Fibroblast of mammary gland (primary cell): Measurements from ENCODE around the gene PRKRIP1.
"Not testable (repeated sequence)": the region's sequence is repeated elsewhere in the genome, so short reads cannot be mapped to it uniquely, and the experiment has no call there.

Experiments
- DNase-seq: peaks from one replicate; pipeline ENCODE4 v3.0.0-alpha.2; 2010; ENCODE audit warnings: low read depth
- H3K4me3 ChIP-seq: 2 replicates; pipeline ENCODE4 v1.5.1; 2011; ENCODE audit warnings: low read depth, mild to moderate bottlenecking, low read length, moderate library complexity; ENCODE audit not compliant: control insufficient read depth
- TF ChIP-seq, protein P1 (sequence below): conservative IDR thresholded peaks from 2 replicates; pipeline ENCODE4 v1.5.1; 2011; ENCODE audit warnings: low read depth, low read length, inconsistent platforms; ENCODE audit not compliant: control insufficient read depth, insufficient read depth

Gene PRKRIP1, protein sequence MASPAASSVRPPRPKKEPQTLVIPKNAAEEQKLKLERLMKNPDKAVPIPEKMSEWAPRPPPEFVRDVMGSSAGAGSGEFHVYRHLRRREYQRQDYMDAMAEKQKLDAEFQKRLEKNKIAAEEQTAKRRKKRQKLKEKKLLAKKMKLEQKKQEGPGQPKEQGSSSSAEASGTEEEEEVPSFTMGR

DNA sequence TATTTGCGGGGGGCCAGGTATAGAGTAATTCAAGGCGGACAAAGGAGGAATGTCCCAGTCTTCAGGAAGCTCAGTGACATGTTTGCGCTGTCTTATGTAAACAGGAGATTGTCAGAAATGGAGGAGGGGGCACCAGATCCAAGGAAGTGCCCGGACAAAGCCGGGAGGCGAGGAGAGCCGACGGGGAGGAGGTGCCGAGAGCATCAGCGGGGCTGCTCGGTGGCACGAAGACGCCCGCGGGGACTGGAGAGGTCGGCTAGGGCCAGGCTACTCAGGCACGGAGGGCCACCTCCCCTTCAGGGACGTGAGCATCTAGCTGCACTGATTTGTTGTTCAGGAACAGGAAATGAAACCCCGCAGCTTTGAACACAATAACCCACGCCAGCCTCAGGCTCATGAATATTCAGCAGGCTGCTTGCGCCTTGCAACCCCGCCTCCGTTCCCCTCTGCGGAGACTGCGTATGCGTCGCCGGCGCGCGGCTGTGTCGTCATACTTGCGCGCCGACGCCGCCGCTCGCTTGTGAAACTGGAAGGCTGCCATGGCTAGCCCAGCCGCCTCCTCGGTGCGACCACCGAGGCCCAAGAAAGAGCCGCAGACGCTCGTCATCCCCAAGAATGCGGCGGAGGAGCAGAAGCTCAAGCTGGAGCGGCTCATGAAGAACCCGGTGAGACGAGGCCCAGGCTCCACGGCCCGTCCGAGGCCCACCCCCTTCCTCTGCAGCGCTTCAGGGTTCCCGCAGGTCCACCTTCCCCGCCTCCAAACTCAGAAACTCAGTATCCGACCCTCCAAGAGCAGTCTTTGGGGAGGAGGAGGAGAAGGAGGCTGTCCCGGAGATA, at the start of gene PRKRIP1:
Gene PRKRIP1 (plus strand): TSS at position 491 of the 837 bp plus-strand sequence. CDS start 49 bp downstream, at position 540.
- peak within 1 kb of the TSS; percentile 97 for H3K4me3 ChIP-seq
- DNase-seq: peak; percentile 90
- TF ChIP-seq, protein P1, sequence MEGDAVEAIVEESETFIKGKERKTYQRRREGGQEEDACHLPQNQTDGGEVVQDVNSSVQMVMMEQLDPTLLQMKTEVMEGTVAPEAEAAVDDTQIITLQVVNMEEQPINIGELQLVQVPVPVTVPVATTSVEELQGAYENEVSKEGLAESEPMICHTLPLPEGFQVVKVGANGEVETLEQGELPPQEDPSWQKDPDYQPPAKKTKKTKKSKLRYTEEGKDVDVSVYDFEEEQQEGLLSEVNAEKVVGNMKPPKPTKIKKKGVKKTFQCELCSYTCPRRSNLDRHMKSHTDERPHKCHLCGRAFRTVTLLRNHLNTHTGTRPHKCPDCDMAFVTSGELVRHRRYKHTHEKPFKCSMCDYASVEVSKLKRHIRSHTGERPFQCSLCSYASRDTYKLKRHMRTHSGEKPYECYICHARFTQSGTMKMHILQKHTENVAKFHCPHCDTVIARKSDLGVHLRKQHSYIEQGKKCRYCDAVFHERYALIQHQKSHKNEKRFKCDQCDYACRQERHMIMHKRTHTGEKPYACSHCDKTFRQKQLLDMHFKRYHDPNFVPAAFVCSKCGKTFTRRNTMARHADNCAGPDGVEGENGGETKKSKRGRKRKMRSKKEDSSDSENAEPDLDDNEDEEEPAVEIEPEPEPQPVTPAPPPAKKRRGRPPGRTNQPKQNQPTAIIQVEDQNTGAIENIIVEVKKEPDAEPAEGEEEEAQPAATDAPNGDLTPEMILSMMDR: no peak

DNA sequence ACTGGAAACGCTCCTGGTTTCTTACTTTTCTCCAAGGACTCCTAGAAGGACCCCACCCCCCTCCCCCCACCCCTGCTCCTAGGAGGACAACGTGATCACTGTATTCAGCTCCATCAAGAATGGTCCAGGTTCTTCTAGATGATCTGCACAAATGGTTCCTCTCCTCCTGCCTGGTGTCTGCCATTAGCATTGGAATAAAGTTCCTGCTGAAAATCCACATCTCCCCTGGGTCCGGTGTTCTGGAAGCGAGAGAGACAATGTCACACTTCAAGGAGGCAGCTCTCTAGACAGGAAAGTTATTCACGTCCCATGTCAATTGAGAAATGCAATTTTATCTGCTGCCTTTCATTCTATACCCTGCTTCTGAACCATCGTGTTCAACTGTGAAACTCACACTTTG, 49.2 kb upstream of the PRKRIP1 start:
- DNase-seq, H3K4me3 ChIP-seq: not testable (repeated sequence)

- not testable (repeated sequence) for H3K4me3 ChIP-seq, DNase-seq
These were observed 39.8 kb upstream of the PRKRIP1 start, which contains the start of gene SPDYE6 for GRCh38 chr7:102356344-102356743. TSS of gene SPDYE6 (minus strand) at chr7:102356444. CDS start at chr7:102356023, 421 bp downstream.

DNA sequence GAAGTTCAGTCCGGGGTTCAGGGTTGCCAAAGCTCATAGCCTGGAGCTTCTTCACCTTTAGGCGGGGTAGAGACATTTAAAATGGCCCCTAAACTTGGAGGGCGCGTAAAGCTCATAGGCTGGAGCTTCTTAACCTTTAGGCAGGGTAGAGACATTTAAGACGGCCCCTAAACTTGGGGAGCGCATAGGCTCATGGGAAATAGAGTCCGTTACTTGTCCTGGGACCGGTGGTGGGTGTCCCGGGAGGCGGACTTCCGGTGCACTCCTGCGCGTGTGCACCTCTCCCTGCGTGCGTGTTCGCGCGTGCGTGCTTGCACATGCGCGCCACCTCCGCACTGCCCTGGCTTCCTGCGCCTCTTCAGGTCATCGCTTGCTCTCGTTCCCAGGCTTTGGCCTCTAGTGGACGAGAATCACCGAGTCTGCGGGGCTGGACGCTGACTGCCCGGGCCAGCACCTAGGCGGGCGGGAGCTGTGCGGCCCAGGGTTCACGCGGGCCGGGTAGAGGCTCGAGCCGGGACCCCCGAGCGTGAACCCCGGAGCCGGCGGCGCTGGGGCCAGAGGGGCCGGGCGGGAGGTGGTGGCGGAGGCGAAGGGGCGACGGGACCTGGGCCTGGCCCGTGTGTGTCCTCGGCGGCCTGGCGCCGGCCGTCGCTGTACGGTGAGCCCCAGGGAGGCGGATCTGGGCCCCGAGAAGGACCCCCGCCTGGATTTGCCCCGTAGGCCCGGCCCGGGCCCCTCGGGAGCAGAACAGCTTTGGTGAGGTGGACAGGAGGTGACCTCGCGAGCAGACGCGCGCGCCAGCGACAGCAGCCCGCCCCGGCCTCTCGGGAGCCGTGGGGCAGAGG, 32.4 kb upstream of the PRKRIP1 start:
- peak overlapping the region; percentile 56 for H3K4me3 ChIP-seq
- peak; percentile 98 for DNase-seq

GRCh38 chr7:102364394-102364886, 31.7 kb upstream of the PRKRIP1 start:
- DNase-seq: peak; percentile 5
- H3K4me3 ChIP-seq: peak overlapping the region; percentile 56

DNA sequence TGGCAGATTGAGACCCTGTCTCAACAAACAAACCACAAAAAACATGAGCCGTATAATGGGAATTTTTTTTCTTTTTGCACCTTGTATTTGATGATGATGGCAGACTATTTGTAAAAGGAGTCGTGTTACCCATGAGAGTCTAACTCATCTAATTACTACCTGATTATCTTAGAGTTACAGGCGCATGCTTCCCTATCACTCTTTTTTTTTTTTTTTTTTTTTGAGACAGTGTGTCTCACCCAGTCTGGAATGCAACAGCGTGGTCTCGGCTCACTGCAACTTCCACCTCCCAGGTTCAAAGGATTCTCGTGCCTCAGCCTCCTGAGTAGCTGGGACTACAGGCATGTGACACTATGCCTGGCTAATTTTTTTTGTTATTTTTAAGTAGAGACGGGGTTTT, 30.8 kb upstream of the PRKRIP1 start:
- DNase-seq, H3K4me3 ChIP-seq: not testable (repeated sequence)

DNA sequence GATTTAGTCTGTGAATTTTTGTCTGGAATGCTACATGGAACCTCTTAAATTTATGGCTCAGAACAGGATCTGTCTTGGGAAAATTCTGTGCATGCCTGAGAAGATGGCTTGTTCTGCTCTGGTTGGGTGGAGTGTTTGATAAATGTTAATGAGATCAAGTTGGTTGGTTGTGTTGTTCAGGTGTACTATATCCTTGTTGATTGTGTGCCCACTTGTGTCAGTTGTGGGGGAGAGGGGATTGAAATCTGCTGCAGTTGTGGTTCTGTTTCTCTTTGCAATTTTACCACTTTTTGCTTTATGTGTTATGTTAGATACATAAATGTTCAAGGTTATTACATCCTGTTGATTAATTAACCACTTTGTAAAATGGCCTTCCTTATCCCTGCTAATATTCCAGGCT, 26.1 kb upstream of the PRKRIP1 start:
- DNase-seq, H3K4me3 ChIP-seq: not testable (repeated sequence)

DNA sequence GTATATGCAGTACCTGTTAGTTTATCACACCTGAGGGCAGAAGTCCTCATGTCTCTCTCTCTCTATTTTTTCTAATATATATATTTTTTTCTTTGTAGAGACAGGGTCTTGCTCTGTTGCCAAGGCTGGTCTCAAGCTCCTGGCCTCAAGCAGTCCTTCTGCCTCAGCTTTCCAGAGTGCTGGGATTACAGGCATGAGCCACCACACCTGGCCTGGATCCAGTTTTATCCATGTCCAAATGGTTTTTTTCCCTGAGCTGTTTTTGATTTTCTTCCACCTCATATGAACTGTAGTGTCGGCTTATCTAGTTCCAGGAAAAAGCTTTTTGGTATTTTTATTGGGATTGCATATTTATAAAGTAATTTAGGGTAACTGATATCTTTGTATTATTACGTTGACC, 23.4 kb upstream of the PRKRIP1 start:
- peak; percentile 21 for DNase-seq
- not testable (repeated sequence) for H3K4me3 ChIP-seq

- no peak overlapping the region for H3K4me3 ChIP-seq
- TF ChIP-seq, protein P1: no peak
- DNase-seq: no peak
These were observed 19.1 kb upstream of the PRKRIP1 start for GRCh38 chr7:102376964-102377466.

- not testable (repeated sequence) for H3K4me3 ChIP-seq, DNase-seq
These were observed 15.3 kb upstream of the PRKRIP1 start for GRCh38 chr7:102380837-102381236.

- not testable (repeated sequence) for DNase-seq, H3K4me3 ChIP-seq
These were observed 14.3 kb upstream of the PRKRIP1 start for GRCh38 chr7:102381696-102382425.
